Glomerular endothelial cell (primary cell): ENCODE measurements around the gene KCNA10. TPM values are rescaled to one million over a fixed set of nuclear protein-coding genes. Genes with fewer than 3 reads are reported as not detected.

Source experiments
- DNase-seq: peaks from one replicate; pipeline ENCODE4 v3.0.0-alpha.2; 2011; ENCODE audit warnings: low read depth, low spot score; ENCODE audit errors: extremely low read depth
- total RNA-seq: library from RNA; depleted of rRNA; stranded (reverse); fragments of >200 nt; gene quantifications from 2 replicates; pipeline ENCODE4 v1.2.3, GENCODE V29; 2015

Gene KCNA10
- not detected in 2 replicates for total RNA-seq

DNA sequence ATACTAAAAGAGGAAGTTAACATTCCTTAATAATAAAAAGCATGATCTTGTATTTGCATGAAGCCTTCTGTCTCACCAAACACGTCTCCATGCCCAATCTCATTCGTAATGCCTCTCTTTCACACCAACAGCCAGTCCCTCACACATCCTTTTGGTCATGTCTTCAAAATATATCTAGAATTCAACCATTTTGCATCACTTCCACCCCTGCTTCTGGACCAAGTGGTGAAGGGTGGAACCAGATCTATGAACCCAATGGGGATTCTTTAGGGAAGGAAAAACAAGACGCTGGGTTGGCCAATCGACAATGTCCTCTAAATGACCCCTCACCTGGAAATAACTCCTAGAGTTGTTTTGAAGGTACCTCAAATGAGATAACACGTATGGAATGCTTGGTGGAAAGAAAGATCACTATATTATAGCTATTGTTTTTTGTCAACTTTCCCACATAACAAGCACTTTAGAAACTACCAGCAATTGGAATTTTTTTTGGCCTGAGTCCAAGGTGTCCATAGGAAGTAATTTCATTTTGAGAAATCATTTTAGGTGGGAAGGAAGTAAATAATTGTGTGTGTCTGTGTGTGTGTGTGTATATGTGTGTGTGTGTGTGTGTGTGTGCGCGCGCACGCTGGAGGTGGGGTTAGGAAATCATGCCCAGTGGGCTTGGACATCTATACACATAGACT is at the start of gene KCNA10:
Gene KCNA10, minus strand, starts transcription at position 51 of the 686 bp plus-strand sequence. CDS start 388 bp downstream, outside the sequence.
- DNase-seq, result peak; percentile 5

DNA sequence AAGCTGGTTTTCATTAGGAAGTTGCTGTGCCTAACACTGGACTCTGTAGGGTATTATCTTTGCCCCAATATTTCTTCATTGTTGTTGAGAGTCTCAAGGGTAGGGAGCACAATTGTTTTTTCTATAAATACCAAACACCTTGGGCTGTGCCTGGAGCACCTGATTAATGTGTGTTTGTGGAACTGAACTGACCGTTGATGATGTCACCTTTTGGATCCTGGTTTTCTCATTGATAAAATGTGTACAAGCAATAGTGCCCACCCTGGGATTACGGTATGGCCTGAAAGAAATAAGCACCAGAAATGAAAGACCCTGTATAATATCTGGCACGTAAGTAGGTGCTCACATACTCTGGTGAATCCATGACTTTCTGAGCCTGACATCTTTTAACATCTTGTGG is 47.9 kb upstream of the KCNA10 start:
- no peak for DNase-seq

DNA sequence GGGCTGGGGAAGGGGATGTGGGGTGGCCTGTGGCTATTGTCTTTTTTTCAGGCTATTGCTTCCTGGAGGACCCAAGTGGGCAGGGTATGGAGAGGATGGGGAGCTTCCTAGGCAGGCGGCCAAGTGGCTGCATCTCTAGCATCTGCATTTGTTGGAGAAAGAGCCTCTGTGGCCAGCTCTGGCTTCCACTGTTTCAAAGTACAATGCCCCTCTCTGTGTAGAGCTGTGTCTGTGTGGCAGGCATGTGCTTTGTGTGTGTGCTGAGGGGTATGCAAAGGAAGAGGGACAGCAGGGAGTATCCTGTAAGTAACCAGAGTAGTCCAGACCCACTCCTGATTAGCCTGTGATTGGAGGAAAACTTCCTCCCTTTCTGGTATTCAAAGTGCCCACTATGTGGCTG is 46.6 kb upstream of the KCNA10 start:
- DNase-seq, result no peak

DNA sequence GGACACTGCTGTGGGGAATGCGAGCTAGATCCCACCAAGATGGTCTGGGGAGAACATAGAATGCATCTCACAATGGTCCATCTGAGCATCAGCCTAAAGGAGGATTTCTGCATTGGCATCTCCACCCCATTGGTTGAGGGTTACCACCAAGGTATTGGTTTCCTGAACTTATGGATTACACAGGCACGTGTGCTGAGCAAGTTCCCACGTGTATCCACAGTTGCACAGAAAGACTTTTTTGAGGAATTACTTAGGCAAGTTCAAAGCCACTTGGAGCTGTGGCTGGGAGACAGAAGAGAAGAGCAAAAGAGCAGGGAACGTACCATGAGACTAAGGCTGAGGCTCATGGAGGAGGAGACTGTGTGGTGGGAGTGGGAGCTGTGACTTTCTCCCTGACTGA is 44.1 kb upstream of the KCNA10 start:
- no peak for DNase-seq

DNA sequence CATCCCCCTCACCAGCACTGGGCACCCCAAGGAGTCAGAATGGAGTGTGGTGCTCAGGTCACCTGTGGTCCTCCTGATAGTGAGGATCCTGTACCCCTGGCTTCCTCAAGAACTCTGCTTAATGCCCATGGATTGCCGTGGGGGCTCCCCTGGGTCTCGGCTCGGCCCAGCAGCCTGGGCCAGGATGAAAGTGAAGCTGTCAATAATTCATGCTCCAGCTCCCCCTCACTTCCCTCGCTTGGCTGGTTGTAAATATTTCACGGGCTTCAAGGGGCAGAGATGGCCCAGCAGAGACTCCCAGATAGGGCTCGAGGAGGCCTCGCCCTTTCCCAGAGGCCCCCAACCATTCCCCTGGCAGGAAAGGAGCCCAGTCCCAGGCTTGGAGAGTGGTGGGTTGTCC is 42.6 kb upstream of the KCNA10 start:
- no peak for DNase-seq

DNA sequence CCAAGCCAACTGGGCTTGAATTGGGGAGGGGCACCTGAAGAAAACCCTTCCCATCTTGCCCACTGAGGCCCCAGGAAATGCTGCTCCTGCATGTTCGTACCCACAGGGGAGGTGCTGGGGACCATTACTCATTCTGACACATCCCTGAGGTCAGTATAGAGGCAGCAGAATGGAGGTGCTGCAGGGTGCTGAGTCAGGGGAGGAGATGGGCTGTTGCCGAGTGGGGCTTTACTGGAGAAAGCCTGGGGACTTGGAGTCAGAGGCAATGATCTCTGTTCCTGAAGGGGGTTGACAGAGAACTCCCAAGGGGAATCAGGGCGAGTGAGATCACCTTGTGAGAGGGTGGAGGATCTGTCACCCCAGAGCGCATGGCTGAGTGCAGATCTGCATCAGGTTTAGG is 40.2 kb upstream of the KCNA10 start:
- no peak for DNase-seq

DNA sequence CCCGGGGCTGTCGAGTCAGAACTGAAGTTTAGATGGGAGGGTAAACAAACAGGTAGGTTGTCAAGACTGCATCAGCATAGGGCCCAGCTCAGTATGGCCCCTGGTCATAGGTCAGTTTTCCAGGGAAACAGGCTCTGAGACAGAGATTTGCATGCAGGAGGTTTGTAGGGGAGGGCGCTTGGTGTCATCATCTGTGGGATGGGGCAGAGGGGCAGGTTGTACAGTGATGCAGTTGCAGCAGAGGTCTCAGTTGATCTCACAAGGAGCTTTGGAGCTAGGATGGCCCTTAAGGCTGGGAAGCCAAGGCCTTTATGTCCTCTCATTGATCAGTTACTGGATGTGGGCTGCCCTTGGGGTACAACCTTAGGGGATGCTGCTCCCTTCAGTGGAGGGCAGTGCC is 38.5 kb upstream of the KCNA10 start:
- no peak for DNase-seq

DNA sequence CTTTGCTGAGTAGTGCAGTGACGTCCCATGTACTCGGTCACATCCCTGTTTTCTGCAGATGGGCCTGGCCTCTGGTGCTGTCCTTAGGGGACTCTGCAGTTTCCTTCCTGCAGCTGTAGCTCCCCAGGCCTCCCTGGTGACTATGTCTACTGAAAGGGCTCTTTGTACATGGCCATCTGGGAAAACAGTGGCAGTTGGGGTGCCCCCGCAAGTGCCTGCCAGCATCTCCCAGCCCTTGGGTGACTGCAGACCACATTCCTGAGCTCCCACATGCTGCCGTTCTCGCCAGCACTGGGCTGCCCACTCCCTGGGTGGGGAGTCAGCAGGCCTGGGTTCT is 37.5 kb upstream of the KCNA10 start:
- no peak for DNase-seq

DNA sequence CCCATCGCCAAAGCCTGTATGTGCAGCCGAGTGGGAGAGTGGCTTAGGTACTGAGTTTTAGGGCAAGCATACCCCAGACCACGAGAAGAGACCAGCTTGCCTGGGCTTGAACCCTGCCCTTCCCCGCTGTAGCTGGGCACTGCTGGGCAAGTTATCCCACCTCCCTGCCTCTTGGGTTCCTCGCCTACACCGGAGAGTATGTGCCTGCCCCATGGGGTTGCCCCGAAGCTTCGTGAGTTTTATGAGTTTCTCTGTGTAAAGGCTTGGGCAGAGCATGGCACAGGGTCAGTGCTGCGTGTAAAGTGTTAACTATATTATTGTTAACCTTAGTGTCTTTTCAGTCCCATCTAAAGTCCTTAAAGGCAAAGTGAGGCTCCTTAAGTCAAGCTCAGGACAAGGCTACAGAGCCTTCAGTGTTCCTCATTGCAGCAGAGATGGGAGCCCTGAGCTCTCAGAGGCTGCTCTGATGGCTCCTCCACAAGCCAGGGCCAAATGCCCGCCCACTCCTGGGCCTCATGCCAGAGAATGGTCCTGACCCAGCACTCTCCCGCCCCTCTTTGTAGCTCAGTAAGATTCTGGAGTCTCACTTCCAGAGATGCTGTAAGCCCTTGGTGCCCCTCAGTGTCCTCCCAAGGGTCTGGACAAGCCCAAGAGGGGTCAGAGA is 37.0 kb upstream of the KCNA10 start:
- no peak for DNase-seq

DNA sequence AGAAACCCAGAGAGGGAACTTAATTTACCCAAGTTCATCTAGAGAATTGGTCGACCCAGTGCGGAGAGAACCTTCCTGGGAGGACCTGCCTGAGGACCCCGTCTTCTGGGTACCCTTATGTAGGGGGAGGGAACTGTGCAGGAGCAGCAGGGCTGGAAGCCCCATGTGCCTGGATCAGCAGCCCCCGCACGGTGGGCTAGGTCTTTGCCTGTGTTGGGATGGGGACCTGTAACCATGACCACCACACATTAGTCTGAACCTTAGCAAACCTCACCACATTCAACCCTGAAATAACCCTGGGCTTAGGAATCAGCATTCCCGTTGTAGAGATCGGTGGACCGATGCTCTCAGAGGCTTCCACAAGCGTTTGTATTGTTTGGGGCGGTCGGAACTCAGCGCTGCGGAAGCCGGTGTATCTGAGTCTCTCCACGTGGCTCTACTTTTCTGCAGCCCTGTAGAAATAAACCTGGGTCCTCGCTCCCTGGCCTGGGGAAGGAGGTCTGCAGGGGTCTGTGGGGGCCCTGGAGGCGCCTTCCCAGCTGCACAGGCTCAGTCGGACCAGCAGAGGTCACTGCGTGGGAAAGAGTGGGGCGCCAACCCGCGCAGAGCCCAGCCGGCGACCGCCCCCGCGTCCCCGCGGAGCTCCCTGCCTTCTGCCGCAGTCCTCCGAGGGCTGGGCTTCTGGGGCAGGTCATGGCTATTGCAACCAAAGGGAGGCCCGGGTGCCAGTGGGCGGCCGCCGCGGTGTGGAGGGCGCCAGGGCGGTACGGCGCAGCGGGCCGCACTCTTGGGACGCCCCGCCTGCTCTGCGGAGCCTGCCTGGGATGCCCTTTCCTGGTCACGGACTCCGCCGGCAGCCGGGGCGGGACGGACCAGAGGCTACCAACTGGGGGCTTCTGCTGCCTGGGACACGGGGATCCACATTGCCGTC is 36.2 kb upstream of the KCNA10 start:
- DNase-seq, result no peak

DNA sequence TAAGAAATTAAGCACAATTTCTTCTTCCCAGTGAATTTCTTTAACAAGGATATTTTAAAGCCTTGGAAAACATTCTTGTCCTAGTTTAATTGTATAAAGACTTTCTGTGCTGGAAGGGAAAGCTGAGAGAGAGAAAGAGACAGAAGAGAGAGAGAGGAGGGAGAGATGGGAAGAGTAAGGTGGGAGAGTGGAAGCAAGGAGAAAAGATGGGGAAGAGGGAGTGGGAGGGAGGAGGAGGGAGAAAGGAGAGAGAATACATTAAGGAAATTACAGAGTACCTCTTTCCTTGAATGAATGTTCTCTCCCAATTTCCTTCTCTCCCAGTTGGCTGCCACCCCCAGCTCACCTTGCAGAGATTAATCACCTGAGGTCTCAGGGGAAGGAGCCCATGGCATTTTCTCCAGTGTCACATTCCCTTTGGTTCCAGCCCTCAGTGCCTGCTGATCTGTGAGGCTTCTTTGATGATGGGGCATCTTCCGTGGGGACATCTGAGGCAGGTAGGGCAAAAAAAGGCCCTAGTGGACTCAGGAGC is 32.4 kb upstream of the KCNA10 start:
- DNase-seq, result no peak

DNA sequence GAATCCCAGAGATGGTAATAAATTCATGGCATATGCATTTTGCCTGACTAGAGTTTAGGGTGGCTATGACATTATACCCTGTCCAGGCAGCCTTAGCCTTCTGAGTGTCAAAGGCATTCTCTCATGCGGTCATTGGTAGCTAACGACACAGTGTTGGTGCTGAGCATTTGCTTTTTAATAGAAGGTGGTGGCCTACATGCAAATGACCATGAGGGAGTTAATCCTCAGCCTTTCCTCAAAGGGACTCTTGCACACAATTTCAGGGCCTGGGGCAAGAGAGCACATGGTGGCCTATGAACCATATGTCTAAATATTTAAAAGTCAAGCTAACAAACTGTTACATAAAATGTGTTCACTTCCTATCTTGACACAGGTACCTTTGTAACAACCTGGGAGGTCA is 30.9 kb upstream of the KCNA10 start:
- DNase-seq, result no peak

DNA sequence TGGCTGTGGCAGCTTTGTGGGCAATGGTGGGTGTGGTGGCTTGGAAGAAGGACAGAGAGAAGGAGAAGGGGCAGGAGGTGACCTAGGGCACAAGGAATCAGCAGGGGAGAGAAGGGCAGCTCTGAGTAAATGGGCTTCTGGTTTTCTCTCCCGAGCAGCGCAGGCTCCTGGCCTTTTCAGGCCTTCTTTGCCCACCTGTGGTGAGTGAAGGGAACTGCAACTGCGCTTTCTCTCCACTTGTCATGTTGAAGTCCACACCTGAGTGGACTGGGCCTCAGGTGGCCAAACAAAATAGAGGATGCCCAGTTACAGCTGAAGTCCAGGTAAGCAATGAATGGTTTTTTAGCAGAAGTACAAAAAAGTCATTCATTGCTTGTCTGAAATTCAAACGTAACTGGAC is 29.4 kb upstream of the KCNA10 start:
- DNase-seq, result no peak

DNA sequence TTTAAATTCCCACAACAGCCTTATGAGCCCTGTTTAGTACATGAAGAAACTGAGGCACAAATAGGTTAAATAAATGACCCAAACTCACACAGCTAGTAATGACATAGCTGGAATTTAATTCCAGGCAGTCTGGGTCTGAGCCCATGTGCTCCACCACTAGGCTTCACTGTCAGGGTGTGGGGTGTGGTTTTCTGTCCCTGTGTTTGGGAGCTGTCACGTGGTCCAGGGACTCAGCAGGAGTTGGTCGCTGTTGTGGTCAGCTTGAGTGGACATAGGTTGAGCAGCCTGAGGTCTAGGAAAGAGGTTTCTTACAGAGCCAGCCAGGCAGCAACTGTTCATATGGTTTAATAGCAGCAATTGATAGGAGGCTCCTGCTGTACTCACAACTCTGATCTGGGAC is 28.0 kb upstream of the KCNA10 start:
- no peak for DNase-seq

DNA sequence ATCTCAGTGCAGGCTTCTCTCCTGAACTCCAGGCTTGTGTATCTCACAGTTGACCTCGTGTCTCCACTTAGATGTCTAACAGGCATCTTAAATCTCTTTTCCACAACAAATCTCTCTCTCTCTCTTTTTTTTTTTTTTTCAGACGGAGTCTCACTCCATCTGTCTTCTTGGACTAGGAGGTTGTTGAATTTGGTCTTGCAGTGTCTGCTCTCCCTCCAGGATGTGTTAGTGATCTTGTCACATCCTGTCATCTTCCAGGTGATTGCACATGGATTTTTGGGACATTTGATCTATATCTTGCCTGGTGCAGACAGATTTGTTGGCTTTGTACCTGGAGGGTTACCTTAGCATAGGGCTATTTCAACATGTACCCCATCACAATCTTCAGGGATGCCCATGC is 26.5 kb upstream of the KCNA10 start:
- DNase-seq, result no peak

DNA sequence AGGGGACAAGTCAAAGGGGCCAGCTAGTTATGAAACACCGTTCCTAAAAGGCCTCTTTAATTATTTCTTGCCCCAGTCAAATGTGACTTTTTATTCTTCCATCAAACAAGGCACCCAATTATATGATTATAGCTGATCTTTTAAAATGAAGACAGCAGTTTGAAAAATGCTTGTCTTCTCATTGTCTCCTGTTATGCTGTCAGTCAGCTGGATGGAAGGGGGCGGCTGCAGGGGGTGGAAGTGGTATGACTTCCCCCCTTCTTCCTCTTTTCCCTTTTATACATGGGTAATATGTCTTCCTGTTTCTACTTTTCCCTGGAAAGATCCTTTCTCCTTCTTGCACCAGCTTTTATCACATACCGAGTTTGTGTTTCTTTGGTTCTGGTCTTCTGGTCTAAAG is 25.8 kb upstream of the KCNA10 start:
- no peak for DNase-seq

DNA sequence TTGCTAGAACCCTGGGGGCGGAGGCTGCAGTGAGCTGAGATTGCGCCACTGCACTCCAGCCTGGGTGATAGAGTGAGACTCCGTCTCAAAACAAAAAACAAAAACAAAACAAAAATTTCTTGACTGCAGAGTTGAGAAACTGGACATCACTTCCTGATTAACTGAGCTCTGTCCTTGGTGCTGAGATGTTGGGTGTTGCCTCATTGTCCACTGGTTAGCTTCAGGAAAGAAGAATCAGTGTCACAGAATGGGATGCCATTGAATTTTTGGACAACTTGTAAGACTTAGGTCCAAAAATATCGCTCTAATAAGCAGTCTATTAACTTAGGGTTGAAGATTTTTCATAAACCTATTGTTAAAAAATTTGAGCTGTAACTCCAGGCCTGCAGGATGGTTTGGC is 23.8 kb upstream of the KCNA10 start:
- peak; percentile 20 for DNase-seq

DNA sequence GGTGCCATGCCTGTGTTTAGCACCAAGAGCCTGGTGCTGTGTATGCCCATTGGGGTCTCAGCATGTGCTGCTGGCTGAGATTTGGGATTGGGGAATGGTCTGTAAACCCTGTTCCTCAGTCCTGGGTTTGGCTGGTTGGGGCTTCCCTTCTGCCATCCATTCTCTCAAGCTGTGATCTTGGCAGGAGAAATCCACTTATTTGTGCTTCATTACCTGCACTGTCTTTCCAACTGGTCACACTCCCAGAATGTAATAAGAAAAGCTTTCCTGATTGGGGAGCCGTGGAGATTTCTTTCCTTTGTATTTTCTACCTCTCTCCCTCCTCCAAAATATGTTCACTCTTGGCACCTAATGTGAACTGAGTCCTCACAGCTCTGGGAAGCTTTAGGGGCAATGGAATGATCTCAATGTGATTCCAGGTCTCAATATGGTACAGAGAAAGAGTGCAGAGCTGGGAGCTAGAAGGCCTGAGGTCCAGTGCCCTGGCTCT is 23.0 kb upstream of the KCNA10 start:
- no peak for DNase-seq

DNA sequence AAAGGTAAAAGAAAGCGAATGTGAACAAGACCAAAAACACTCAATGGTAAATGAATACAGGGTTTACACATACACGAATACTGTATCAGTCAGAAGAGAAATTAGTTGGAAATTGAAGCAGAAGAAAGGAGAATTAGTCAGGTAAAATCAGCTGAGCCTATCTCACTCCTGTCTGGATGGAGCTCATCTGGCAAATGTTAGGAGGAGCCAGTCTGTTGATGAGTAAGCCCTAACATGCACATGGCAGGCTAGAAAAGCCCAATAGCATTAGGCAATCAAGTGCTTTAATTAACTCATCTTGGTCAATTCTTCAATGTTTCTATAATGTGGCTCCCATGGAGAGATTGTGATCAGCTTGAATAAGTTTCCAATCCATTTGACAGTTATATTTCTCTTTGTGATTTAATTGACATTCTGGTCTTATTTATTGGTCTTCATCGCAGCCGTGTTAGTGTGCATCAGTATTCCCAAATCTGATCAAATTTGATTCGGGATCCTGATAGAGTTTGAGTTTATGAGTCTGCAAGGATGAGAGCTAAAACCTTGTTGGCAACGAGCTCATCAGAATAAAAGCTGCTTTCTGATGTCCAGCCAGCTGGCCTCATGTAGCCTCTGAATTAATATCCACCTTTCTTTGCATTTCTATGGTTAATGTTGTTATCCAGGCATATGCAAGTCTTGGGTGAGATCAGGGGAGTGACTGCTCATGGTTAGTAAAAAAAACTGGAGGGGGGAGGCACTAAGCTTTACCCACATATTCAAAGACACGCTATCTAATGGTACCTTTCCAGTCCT is 22.1 kb upstream of the KCNA10 start:
- no peak for DNase-seq

DNA sequence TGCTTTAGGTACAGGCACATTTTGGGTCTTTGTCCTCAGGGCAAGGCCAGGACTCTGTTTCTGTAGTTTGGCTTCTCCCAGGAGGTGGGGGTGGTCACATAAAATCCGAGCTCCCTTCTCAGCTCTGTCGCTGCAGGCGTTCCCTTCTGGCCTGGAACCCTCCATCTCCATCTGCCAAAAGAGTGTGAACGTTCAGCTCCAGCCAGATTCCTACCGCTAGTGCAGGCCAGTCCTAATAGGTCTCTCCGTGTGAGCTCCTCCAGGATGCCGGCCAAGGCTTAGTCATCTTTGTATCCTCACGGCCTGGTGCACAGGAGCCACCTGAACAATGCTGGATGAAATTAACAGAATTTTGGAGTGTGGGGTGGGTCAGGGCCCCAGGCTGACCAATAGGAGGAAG is 19.9 kb upstream of the KCNA10 start:
- no peak for DNase-seq

DNA sequence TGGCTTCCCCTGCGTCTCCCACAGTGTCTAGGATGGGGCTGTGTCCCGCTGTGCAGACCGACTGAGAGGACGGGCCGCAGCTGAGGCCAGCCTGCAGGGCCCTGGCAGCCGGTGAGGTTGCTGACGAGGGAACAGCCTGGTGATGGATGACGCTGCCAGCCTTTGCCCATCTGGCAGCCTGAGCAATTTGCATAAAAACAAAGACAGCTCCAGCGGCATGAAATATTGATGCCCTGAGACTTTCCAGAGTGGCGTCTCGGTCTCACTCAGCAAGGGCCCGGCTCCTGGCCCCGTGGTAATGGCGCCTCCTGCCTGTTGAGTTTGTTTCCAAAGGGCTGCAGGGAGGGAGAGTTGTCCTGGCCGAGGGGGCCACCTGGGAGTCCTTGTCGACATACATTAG is 19.1 kb upstream of the KCNA10 start:
- no peak for DNase-seq
